ENCODE measurements around the gene FOXA3.
"Not testable (repeated sequence)": the region's sequence is repeated elsewhere in the genome, so short reads cannot be mapped to it uniquely, and the experiment has no call there.

Gene FOXA3

GRCh38 chr19:45885556-45886426 lies 21.7 kb downstream of the FOXA3 start, which contains the start of gene IRF2BP1:
IRF2BP1 (minus strand) TSS chr19:45886141; CDS start chr19:45885774, 367 bp downstream.
- peak; percentile 77 for DNase-seq (ENCODE audit: low read depth, low spot score)
- H3K9ac ChIP-seq (ENCODE audit: insufficient read length, low read depth) = peak within 1 kb of the TSS; percentile 92
- no peaks in the 10 kb centered on the region for H3K27me3 ChIP-seq (ENCODE audit: insufficient read depth, insufficient read length)
- peak within 1 kb of the TSS; percentile 83 for H3K4me3 ChIP-seq (ENCODE audit: insufficient read length, low read depth)
- peaks cover 15% of the 10 kb centered on the region for H3K36me3 ChIP-seq (ENCODE audit: insufficient read depth, insufficient read length, low read length)
- no peaks in the 10 kb centered on the region; the same call in 1 of the 2 replicates for H3K9me3 ChIP-seq (ENCODE audit: insufficient read depth, low read length)
- no peak for TF ChIP-seq SUZ12 (IDR thresholded peaks at IDR 0.05; ENCODE audit: extremely low read depth, insufficient read depth, insufficient read length)
- TF ChIP-seq ZNF274 (IDR thresholded peaks at IDR 0.05; ENCODE audit: low read depth, low read length) = no peak
- peaks cover 16% of the 10 kb centered on the region for H3K4me1 ChIP-seq (ENCODE audit: insufficient read depth, insufficient read length)

- DNase-seq (ENCODE audit: low read depth, low spot score) = peak; percentile 70
- TF ChIP-seq ZNF274 (IDR thresholded peaks at IDR 0.05; ENCODE audit: low read depth, low read length) (no peak), SUZ12 (IDR thresholded peaks at IDR 0.05; ENCODE audit: extremely low read depth, insufficient read depth, insufficient read length) (no peak)
- H3K4me1 ChIP-seq (ENCODE audit: insufficient read depth, insufficient read length) = peaks cover 13% of the 10 kb centered on the region
- peaks cover 15% of the 10 kb centered on the region for H3K36me3 ChIP-seq (ENCODE audit: insufficient read depth, insufficient read length, low read length)
- no peaks in the 10 kb centered on the region for H3K27me3 ChIP-seq (ENCODE audit: insufficient read depth, insufficient read length)
- peak overlapping the region; percentile 80 for H3K9ac ChIP-seq (ENCODE audit: insufficient read length, low read depth)
- H3K4me3 ChIP-seq (ENCODE audit: insufficient read length, low read depth) = peak overlapping the region; percentile 83
- no peaks in the 10 kb centered on the region; the same call in 1 of the 2 replicates for H3K9me3 ChIP-seq (ENCODE audit: insufficient read depth, low read length)
These were observed 22.5 kb downstream of the FOXA3 start for GRCh38 chr19:45886427-45887199.

- no peak for DNase-seq (ENCODE audit: low read depth, low spot score)
- no peaks in the 10 kb centered on the region for H3K27me3 ChIP-seq (ENCODE audit: insufficient read depth, insufficient read length)
- no peaks in the 10 kb centered on the region; the same call in 1 of the 2 replicates for H3K9me3 ChIP-seq (ENCODE audit: insufficient read depth, low read length)
- H3K9ac ChIP-seq (ENCODE audit: insufficient read length, low read depth) = peak overlapping the region; percentile 80
- peaks cover 15% of the 10 kb centered on the region for H3K36me3 ChIP-seq (ENCODE audit: insufficient read depth, insufficient read length, low read length)
- H3K4me1 ChIP-seq (ENCODE audit: insufficient read depth, insufficient read length) = peaks cover 11% of the 10 kb centered on the region
- peak overlapping the region; percentile 83 for H3K4me3 ChIP-seq (ENCODE audit: insufficient read length, low read depth)
- TF ChIP-seq ZNF274 (IDR thresholded peaks at IDR 0.05; ENCODE audit: low read depth, low read length) = no peak
These were observed 23.1 kb downstream of the FOXA3 start for GRCh38 chr19:45887200-45887710.

GRCh38 chr19:45889210-45889885 lies 25.2 kb downstream of the FOXA3 start:
- no peak for TF ChIP-seq YY1 (IDR thresholded peaks at IDR 0.05; ENCODE audit: insufficient read depth, insufficient read length)
- TF ChIP-seq ZNF274 (IDR thresholded peaks at IDR 0.05; ENCODE audit: low read depth, low read length) = no peak
- TF ChIP-seq SUZ12 (IDR thresholded peaks at IDR 0.05; ENCODE audit: extremely low read depth, insufficient read depth, insufficient read length) = no peak
- H3K36me3 ChIP-seq (ENCODE audit: insufficient read depth, insufficient read length, low read length) = peaks cover 7% of the 10 kb centered on the region
- no peak overlapping the region for H3K9ac ChIP-seq (ENCODE audit: insufficient read length, low read depth)
- no peak overlapping the region for H3K4me3 ChIP-seq (ENCODE audit: insufficient read length, low read depth)
- H3K4me1 ChIP-seq (ENCODE audit: insufficient read depth, insufficient read length) = peaks cover 4% of the 10 kb centered on the region
- H3K9me3 ChIP-seq (ENCODE audit: insufficient read depth, low read length) = no peaks in the 10 kb centered on the region; the same call in 1 of the 2 replicates
- DNase-seq (ENCODE audit: low read depth, low spot score) = no peak
- H3K27me3 ChIP-seq (ENCODE audit: insufficient read depth, insufficient read length) = no peaks in the 10 kb centered on the region

GRCh38 chr19:45890877-45891276 lies 26.8 kb downstream of the FOXA3 start:
- H3K27me3 ChIP-seq (ENCODE audit: insufficient read depth, insufficient read length) = no peaks in the 10 kb centered on the region
- no peaks in the 10 kb centered on the region for H3K9me3 ChIP-seq (ENCODE audit: insufficient read depth, low read length)
- no peak for DNase-seq (ENCODE audit: low read depth, low spot score)
- no peaks in the 10 kb centered on the region for H3K36me3 ChIP-seq (ENCODE audit: insufficient read depth, insufficient read length, low read length)
- H3K4me3 ChIP-seq (ENCODE audit: insufficient read length, low read depth) = no peak overlapping the region
- H3K9ac ChIP-seq (ENCODE audit: insufficient read length, low read depth) = no peak overlapping the region
- TF ChIP-seq YY1 (IDR thresholded peaks at IDR 0.05; ENCODE audit: insufficient read depth, insufficient read length) (no peak), ZNF274 (IDR thresholded peaks at IDR 0.05; ENCODE audit: low read depth, low read length) (no peak), SUZ12 (IDR thresholded peaks at IDR 0.05; ENCODE audit: extremely low read depth, insufficient read depth, insufficient read length) (no peak)
- H3K4me1 ChIP-seq (ENCODE audit: insufficient read depth, insufficient read length) = peaks cover 3% of the 10 kb centered on the region

GRCh38 chr19:45895519-45895972 lies 31.4 kb downstream of the FOXA3 start:
- Histone ChIP-seq H3K36me3 (ENCODE audit: insufficient read depth, insufficient read length, low read length) (peaks cover 3% of the 10 kb centered on the region), H3K9me3 (ENCODE audit: insufficient read depth, low read length) (no peaks in the 10 kb centered on the region), H3K4me1 (ENCODE audit: insufficient read depth, insufficient read length) (peaks cover 3% of the 10 kb centered on the region), H3K4me3 (ENCODE audit: insufficient read length, low read depth) (no peak overlapping the region), H3K27me3 (ENCODE audit: insufficient read depth, insufficient read length) (peaks cover 7% of the 10 kb centered on the region), H3K9ac (ENCODE audit: insufficient read length, low read depth) (no peak overlapping the region)
- TF ChIP-seq ZNF274 (IDR thresholded peaks at IDR 0.05; ENCODE audit: low read depth, low read length) = no peak
- TF ChIP-seq YY1 (IDR thresholded peaks at IDR 0.05; ENCODE audit: insufficient read depth, insufficient read length) = no peak
- TF ChIP-seq SUZ12 (IDR thresholded peaks at IDR 0.05; ENCODE audit: extremely low read depth, insufficient read depth, insufficient read length) = no peak
- DNase-seq (ENCODE audit: low read depth, low spot score) = no peak

- H3K36me3 ChIP-seq (ENCODE audit: insufficient read depth, insufficient read length, low read length); DNase-seq (ENCODE audit: low read depth, low spot score); H3K9ac ChIP-seq (ENCODE audit: insufficient read length, low read depth): not testable (repeated sequence)
These were observed 32.0 kb downstream of the FOXA3 start for GRCh38 chr19:45895983-45896599.

More at GRCh38 chr19:45895983-45896599, 32.0 kb downstream of the FOXA3 start:
- not testable (repeated sequence) for H3K4me1 ChIP-seq (ENCODE audit: insufficient read depth, insufficient read length); H3K4me3 ChIP-seq (ENCODE audit: insufficient read length, low read depth); H3K9me3 ChIP-seq (ENCODE audit: insufficient read depth, low read length)
- H3K27me3 ChIP-seq (ENCODE audit: insufficient read depth, insufficient read length) = peaks cover 12% of the 10 kb centered on the region

All from NT2/D1 (cell line).